ENCODE data around the gene C10orf120.

The C10orf120 gene

GRCh38 chr10:122659651-122660050 lies 40.0 kb downstream of the C10orf120 start:
- no peak for DNase-seq

- DNase-seq, result no peak
Observed at GRCh38 chr10:122659126-122659525, 40.5 kb downstream of the C10orf120 start.

- DNase-seq, result no peak
Observed at GRCh38 chr10:122658356-122659049, 41.1 kb downstream of the C10orf120 start.

- DNase-seq, result no peak
Observed at GRCh38 chr10:122657729-122658128, 41.9 kb downstream of the C10orf120 start.

- no peak for DNase-seq
Observed at GRCh38 chr10:122657255-122657654, 42.4 kb downstream of the C10orf120 start.

GRCh38 chr10:122656741-122657140 lies 42.9 kb downstream of the C10orf120 start:
- DNase-seq, result no peak

GRCh38 chr10:122656308-122656705 lies 43.3 kb downstream of the C10orf120 start:
- no peak for DNase-seq

- no peak for DNase-seq
Observed at GRCh38 chr10:122655524-122656307, 43.9 kb downstream of the C10orf120 start.

GRCh38 chr10:122650331-122650730 lies 49.3 kb downstream of the C10orf120 start:
- DNase-seq, result no peak

- no peak for DNase-seq
Observed at GRCh38 chr10:122649903-122650302, 49.7 kb downstream of the C10orf120 start.

GRCh38 chr10:122648599-122649428 lies 50.8 kb downstream of the C10orf120 start:
- DNase-seq, result no peak
